ENCODE data around the gene SSBP3. TPM values are rescaled to one million over a fixed set of nuclear protein-coding genes. Genes with fewer than 3 reads are reported as not detected.
A peak's percentile ranks its signal among the peaks of the same experiment; 100 is the strongest.

Gene SSBP3
- total RNA-seq, 4 donors from 2014 or later, result 15.4 to 23.0 (median 18.2) TPM

- no peak for TF ChIP-seq POLR2A (IDR thresholded peaks at IDR 0.05)
- Histone ChIP-seq H3K27me3 (no peaks in the 10 kb centered on the region), H3K4me1 (peaks cover under 1 to 7% of the 10 kb centered on the region in 2 donors), H3K9me3 (no peaks in the 10 kb centered on the region), H3K4me3 (replicated peaks in 1 of 3) (no peak overlapping the region), H3K27ac (peak overlapping the region in 1 of 3 donors; percentile 26), H3K36me3 (no peaks in the 10 kb centered on the region)
- 64 to 81% methylated on average over 7 of the region's 7 CpGs for WGBS, 2 donors
- intact Hi-C loops (cut with DNase I), result no loop called here
- no peak for DNase-seq
These were observed 21.1 kb downstream of the SSBP3 start for GRCh38 chr1:54384918-54385726.

GRCh38 chr1:54384471-54384870 lies 21.7 kb downstream of the SSBP3 start:
- peak overlapping the region in 1 of 3 donors; percentile 26 for H3K27ac ChIP-seq
- intact Hi-C loops (cut with DNase I), result no loop called here
- H3K27me3 ChIP-seq, result no peaks in the 10 kb centered on the region
- H3K9me3 ChIP-seq, result no peaks in the 10 kb centered on the region
- WGBS, 2 donors, result 97 to 98% methylated on average over 2 of the region's 2 CpGs
- no peaks in the 10 kb centered on the region for H3K36me3 ChIP-seq
- H3K4me1 ChIP-seq, result peaks cover 7 to 12% of the 10 kb centered on the region in 2 donors
- no peak for TF ChIP-seq POLR2A (IDR thresholded peaks at IDR 0.05)
- no peak for TF ChIP-seq CTCF (IDR thresholded peaks at IDR 0.05)
- DNase-seq, result no peak
- no peak overlapping the region for H3K4me3 ChIP-seq (replicated peaks in 1 of 3)

GRCh38 chr1:54381524-54381923 lies 24.7 kb downstream of the SSBP3 start:
- DNase-seq, result no peak
- no peaks in the 10 kb centered on the region for H3K27me3 ChIP-seq
- H3K27ac ChIP-seq, result no peak overlapping the region
- 81 to 90% methylated on average over 4 of the region's 4 CpGs for WGBS, 2 donors
- no peaks in the 10 kb centered on the region for H3K36me3 ChIP-seq
- H3K4me3 ChIP-seq (replicated peaks in 1 of 3), result no peak overlapping the region
- H3K9me3 ChIP-seq, result no peaks in the 10 kb centered on the region
- peaks cover 35 to 36% of the 10 kb centered on the region in 2 donors for H3K4me1 ChIP-seq
- intact Hi-C loops (cut with DNase I), result no loop called here
- no peak for TF ChIP-seq POLR2A (IDR thresholded peaks at IDR 0.05)
- no peak for TF ChIP-seq CTCF (IDR thresholded peaks at IDR 0.05)

GRCh38 chr1:54380290-54380882 lies 25.8 kb downstream of the SSBP3 start:
- H3K27me3 ChIP-seq, result no peaks in the 10 kb centered on the region
- peaks cover 41 to 48% of the 10 kb centered on the region in 2 donors for H3K4me1 ChIP-seq
- 39 to 68% methylated on average over 15 of the region's 15 CpGs for WGBS, 2 donors
- no peaks in the 10 kb centered on the region for H3K36me3 ChIP-seq
- intact Hi-C loops (cut with DNase I), result no loop called here
- no peaks in the 10 kb centered on the region for H3K9me3 ChIP-seq
- TF ChIP-seq POLR2A (IDR thresholded peaks at IDR 0.05) (no peak), CTCF (IDR thresholded peaks at IDR 0.05) (no peak)
- no peak overlapping the region for H3K27ac ChIP-seq
- no peak overlapping the region for H3K4me3 ChIP-seq (replicated peaks in 1 of 3)
- DNase-seq, result no peak

- H3K4me1 ChIP-seq, result peaks cover 45 to 50% of the 10 kb centered on the region in 2 donors
- peak overlapping the region in 1 of 3 donors; percentile 23 for H3K27ac ChIP-seq
- no peak for TF ChIP-seq POLR2A (IDR thresholded peaks at IDR 0.05)
- TF ChIP-seq CTCF (IDR thresholded peaks at IDR 0.05), result no peak
- 67 to 70% methylated on average over 20 to 21 of the region's 23 CpGs for WGBS, 2 donors
- no peaks in the 10 kb centered on the region for H3K27me3 ChIP-seq
- H3K36me3 ChIP-seq, result no peaks in the 10 kb centered on the region
- DNase-seq, result peak; percentile 73 to 77
- intact Hi-C loops (cut with DNase I), result no loop called here
- no peak overlapping the region for H3K4me3 ChIP-seq (replicated peaks in 1 of 3)
- H3K9me3 ChIP-seq, result no peaks in the 10 kb centered on the region
These were observed 26.5 kb downstream of the SSBP3 start for GRCh38 chr1:54379555-54380289.

Data from thyroid gland (tissue), 4 donors.